SK-N-SH (cell line): ENCODE measurements around the gene TNFRSF4. TPM values are rescaled to one million over a fixed set of nuclear protein-coding genes. Genes with fewer than 3 reads are reported as not detected.

ENCODE experiments used
- CTCF ChIA-PET: fragments of 300-600, 350-600 bp; formaldehyde crosslinking; extraction: SDS; loops from one replicate; lab custom pipeline; 2021; lab: Yijun Ruan, JAX
- POLR2A ChIA-PET: fragments of 350-600 bp; sonication (Branson Sonifier 250); formaldehyde crosslinking; extraction: SDS; loops from one replicate; lab custom pipeline; 2020; ENCODE audit warnings: antibody characterized with exemption, inconsistent platforms; lab: Yijun Ruan, JAX
- DNase-seq: peaks from one replicate; pipeline ENCODE4 v3.0.0; 2012
- H2AFZ ChIP-seq: fragments of 200-600 bp; sonication (generic); 2 replicates; pipeline ENCODE4 v1.8.1; 2016; ENCODE audit warnings: antibody characterized with exemption, mild to moderate bottlenecking, low read depth
- H3F3A ChIP-seq: fragments of 200-600 bp; sonication (generic); replicated peaks from 2 replicates; pipeline ENCODE3; 2016; ENCODE audit warnings: antibody characterized with exemption, mild to moderate bottlenecking; ENCODE audit not compliant: insufficient read depth
- H3K27ac ChIP-seq, 2 experiments: fragments of 200-500 bp in 1 of 2; fragments of 200-600 bp in 1 of 2; sonication (Bioruptor generic) in 1 of 2; sonication (generic), shearing (Covaris generic) in 1 of 2; 2 replicates each; pipeline versions ENCODE4 v1.5.1 to v1.6.1; 2014 to 2016; ENCODE audit warnings: low read depth in 2 of 2, inconsistent platforms in 1 of 2, low read length in 1 of 2, mild to moderate bottlenecking in 1 of 2, mixed read lengths in 1 of 2
- H3K27me3 ChIP-seq: fragments of 200-600 bp; sonication (generic), shearing (Covaris generic); 2 replicates; pipeline ENCODE4 v1.6.1; 2016; ENCODE audit warnings: mixed run types; ENCODE audit not compliant: insufficient read depth
- H3K36me3 ChIP-seq, 2 experiments: fragments of 200-500 bp in 1 of 2; fragments of 200-600 bp in 1 of 2; sonication (Bioruptor generic) in 1 of 2; sonication (generic) in 1 of 2; replicated peaks in 1 of 2; 2 replicates each; pipeline versions ENCODE3 to v1.5.1; 2014 to 2016; ENCODE audit warnings: low read length in 1 of 2, mild to moderate bottlenecking in 1 of 2; ENCODE audit not compliant: insufficient read depth in 2 of 2, control insufficient read depth in 1 of 2
- H3K4me1 ChIP-seq, 2 experiments: fragments of 200-500 bp in 1 of 2; fragments of 200-600 bp in 1 of 2; sonication (Bioruptor generic) in 1 of 2; sonication (generic), shearing (Covaris generic) in 1 of 2; 2 replicates each; pipeline versions ENCODE4 v1.5.1 to v1.6.1; 2014 to 2016; ENCODE audit warnings: low read depth in 1 of 2, low read length in 1 of 2, mixed run types in 1 of 2; ENCODE audit not compliant: insufficient read depth in 2 of 2, control insufficient read depth in 1 of 2
- H3K4me2 ChIP-seq: fragments of 200-600 bp; sonication (generic), shearing (Covaris generic); 2 replicates; pipeline ENCODE4 v1.6.1; 2017; ENCODE audit warnings: mixed run types
- H3K4me3 ChIP-seq, 2 experiments: fragments of 200-500 bp in 1 of 2; fragments of 200-600 bp in 1 of 2; sonication (Bioruptor generic) in 1 of 2; sonication (generic), shearing (Covaris generic) in 1 of 2; 2 replicates each; pipeline versions ENCODE4 v1.5.1 to v1.8.1; 2014 to 2016; ENCODE audit warnings: low read depth in 2 of 2, inconsistent platforms in 1 of 2, low read length in 1 of 2, mild to moderate bottlenecking in 1 of 2, mixed read lengths in 1 of 2, moderate library complexity in 1 of 2
- H3K79me2 ChIP-seq: fragments of 200-600 bp; sonication (generic); 2 replicates; pipeline ENCODE4 v1.8.1; 2017; ENCODE audit warnings: mild to moderate bottlenecking; ENCODE audit not compliant: insufficient read depth
- H3K9ac ChIP-seq: fragments of 200-600 bp; sonication (generic); 2 replicates; pipeline ENCODE4 v1.6.1; 2017; ENCODE audit warnings: mixed run types
- H3K9me2 ChIP-seq: fragments of 200-600 bp; sonication (generic); 2 replicates; pipeline ENCODE4 v1.6.1; 2017; ENCODE audit warnings: mixed run types
- H3K9me3 ChIP-seq: fragments of 200-600 bp; sonication (generic); 2 replicates; pipeline ENCODE4 v1.6.1; 2017; ENCODE audit warnings: mixed run types, mild to moderate bottlenecking, moderate library complexity
- H4K20me1 ChIP-seq: fragments of 200-600 bp; sonication (generic); 2 replicates; pipeline ENCODE4 v1.6.1; 2017; ENCODE audit warnings: mild to moderate bottlenecking, mixed run types; ENCODE audit not compliant: insufficient read depth
- GABPA ChIP-seq: IDR thresholded peaks from 2 replicates; pipeline ENCODE4 v1.4.0; 2012; ENCODE audit warnings: low read depth, mild to moderate bottlenecking
- MAX ChIP-seq: IDR thresholded peaks from 2 replicates; pipeline ENCODE4 v1.4.0; 2012; ENCODE audit warnings: low read depth
- REST ChIP-seq: IDR thresholded peaks from 2 replicates; pipeline ENCODE4 v1.6.1; 2012; ENCODE audit warnings: mild to moderate bottlenecking, low read depth, low read length, moderate library complexity
- SMC3 ChIP-seq: IDR thresholded peaks from 2 replicates; pipeline ENCODE4 v1.6.1; 2012; ENCODE audit warnings: low read depth, low read length, improper control_type of control experiment
- USF2 ChIP-seq: fragments of 150-350 bp; IDR thresholded peaks from 2 replicates; pipeline ENCODE4 v1.6.1; 2017; ENCODE audit warnings: antibody characterized with exemption, low read length, low read depth, borderline replicate concordance
- YY1 ChIP-seq: IDR thresholded peaks from 2 replicates; pipeline ENCODE4 v1.4.0; 2012; ENCODE audit warnings: low read depth, mild to moderate bottlenecking
- WGBS: methylation state at CpG from one replicate; pipeline ENCODE4 v1.1.6; 2017; ENCODE audit warnings: low lambda C conversion rate; 5-methylcytosine and 5-hydroxymethylcytosine counted together
- polyA plus RNA-seq, 3 experiments: library from polyadenylated mRNA; depleted of rRNA; stranded (reverse); fragments of >200 nt; gene quantifications; 2 replicates each; pipeline ENCODE4 v1.2.3, GENCODE V29; 2012

TNFRSF4 gene
- polyA plus RNA-seq, 1 of the 3 experiments (the other 2 are of a cell fraction): not detected

- ChIA-PET POLR2A (no interaction called here), CTCF (interaction anchor here (7.4 kb wide), 1 partner anchor 102 kb away, joined by 37 read pairs; no protein-coding TSS in a partner anchor)
- Histone ChIP-seq H3K9ac (no peak overlapping the region), H3F3A (no peaks in the 10 kb centered on the region), H3K4me1 (no peaks in the 10 kb centered on the region), H4K20me1 (0 out of 2 replicates have a peak, but pooled peaks cover under 1% of the 10 kb centered on the region), H2AFZ (no peak overlapping the region), H3K4me3 (no peak overlapping the region), H3K27me3 (no peaks in the 10 kb centered on the region), H3K79me2 (peaks cover 23% of the 10 kb centered on the region), H3K36me3 (peaks cover 0 to 51% of the 10 kb centered on the region in 2 experiments), H3K4me2 (no peak overlapping the region), H3K9me3 (no peaks in the 10 kb centered on the region), H3K9me2 (no peaks in the 10 kb centered on the region), H3K27ac (no peak overlapping the region)
- DNase-seq: no peak
- no peak for TF ChIP-seq YY1
- 91% methylated on average over 10 of the region's 21 CpGs for WGBS
Measured at GRCh38 chr1:1223891-1224290, 9.9 kb upstream of the TNFRSF4 start.

- H3K4me2 ChIP-seq: no peak overlapping the region
- no peaks in the 10 kb centered on the region for H3K9me3 ChIP-seq
- H3K79me2 ChIP-seq: peaks cover 18% of the 10 kb centered on the region; the same call in 1 of the 2 replicates
- H3K9me2 ChIP-seq: no peaks in the 10 kb centered on the region
- no peaks in the 10 kb centered on the region for H3K4me1 ChIP-seq
- no peaks in the 10 kb centered on the region for H3K27me3 ChIP-seq
- no peak for DNase-seq
- 98% methylated on average over 9 of the region's 15 CpGs for WGBS
- no peaks in the 10 kb centered on the region for H4K20me1 ChIP-seq
- H3K4me3 ChIP-seq: no peak overlapping the region
- no peak overlapping the region for H3K9ac ChIP-seq
- TF ChIP-seq USF2 (no peak), MAX (no peak), SMC3 (no peak), GABPA (no peak), REST (no peak)
- CTCF ChIA-PET: interaction anchor here (7.4 kb wide), 1 partner anchor 101 kb away, joined by 37 read pairs; no protein-coding TSS in a partner anchor
- H3K27ac ChIP-seq: no peak overlapping the region
- peaks cover 0 to 54% of the 10 kb centered on the region in 2 experiments for H3K36me3 ChIP-seq
- H2AFZ ChIP-seq: no peak overlapping the region
- no peaks in the 10 kb centered on the region for H3F3A ChIP-seq
- POLR2A ChIA-PET: no interaction called here
Measured at GRCh38 chr1:1223321-1223720, 9.4 kb upstream of the TNFRSF4 start.
